A549 (cell line): ENCODE results near the gene POMT2. TPM values are rescaled to one million over a fixed set of nuclear protein-coding genes. Genes with fewer than 3 reads are reported as not detected.

Experiments
- ATAC-seq, 2 experiments: fragments of 200-7000 bp in 1 of 2; fragments of >200 bp in 1 of 2; cut with Nextera tagmentation in 1 of 2; cut with Tn5 transposase in 1 of 2; 3 replicates each; pipeline versions ENCODE4 v1.8.0 to v1.9.1; 2018 to 2020; ENCODE audit warnings: mild to moderate bottlenecking in 1 of 2, moderate library complexity in 1 of 2
- CTCF ChIA-PET: fragments of 300-600 bp; sonication (Branson Sonifier 250); formaldehyde crosslinking; extraction: SDS; loops from one replicate; lab custom pipeline; 2021; ENCODE audit warnings: antibody characterized with exemption, inconsistent platforms; lab: Yijun Ruan, JAX
- POLR2A ChIA-PET: fragments of 350-600 bp; formaldehyde crosslinking; extraction: SDS; loops from one replicate; lab custom pipeline; 2021; ENCODE audit warnings: antibody characterized with exemption, inconsistent platforms; lab: Yijun Ruan, JAX
- DNase-seq, 2 experiments: peaks; one replicate each; pipeline versions ENCODE4 v3.0.0 to v3.0.0-alpha.2; 2011 to 2016; ENCODE audit warnings: low read depth in 1 of 2, low spot score in 1 of 2
- FAIRE-seq: peaks from 2 replicates; lab custom pipeline; 2011; peaks lifted over from hg19 to GRCh38; lab: Jason Lieb, UNC
- H3K27ac ChIP-seq, 2 experiments: fragments of >200 bp; sonication (Bioruptor Twin); formaldehyde crosslinking; 3 replicates each; pipeline ENCODE4 v1.5.1; 2016 to 2017
- H3K4me1 ChIP-seq: fragments of >200 bp; sonication (Bioruptor Twin); formaldehyde crosslinking; 3 replicates; pipeline ENCODE4 v1.6.1; 2016
- H3K4me2 ChIP-seq: fragments of >200 bp; sonication (Bioruptor Twin); formaldehyde crosslinking; 3 replicates; pipeline ENCODE4 v1.6.1; 2016
- H3K4me3 ChIP-seq: fragments of >200 bp; sonication (Bioruptor Twin); formaldehyde crosslinking; 3 replicates; pipeline ENCODE4 v1.5.1; 2016
- H3K9me3 ChIP-seq: fragments of >200 bp; sonication (Bioruptor Twin); formaldehyde crosslinking; 3 replicates; pipeline ENCODE4 v1.6.1; 2016
- CBX2 ChIP-seq: fragments of 200-600 bp; sonication (generic); IDR thresholded peaks from 2 replicates; pipeline ENCODE4 v1.6.1; 2016; ENCODE audit warnings: low read depth, mild to moderate bottlenecking, borderline replicate concordance
- CBX8 ChIP-seq: fragments of 200-600 bp; sonication (generic); IDR thresholded peaks from 2 replicates; pipeline ENCODE4 v1.6.1; 2016
- CEBPB ChIP-seq, 2 experiments: fragments of >200 bp in 1 of 2; sonication (Bioruptor Twin) in 1 of 2; formaldehyde crosslinking in 1 of 2; IDR thresholded peaks; 2 replicates each; pipeline ENCODE4 v1.6.1; 2012 to 2016
- CHD2 ChIP-seq: fragments of 150-350 bp; IDR thresholded peaks from 2 replicates; pipeline ENCODE4 v1.6.1; 2014; ENCODE audit warnings: low read length; ENCODE audit not compliant: partially characterized antibody
- CTCF ChIP-seq: fragments of >200 bp; sonication (Bioruptor Twin); formaldehyde crosslinking; IDR thresholded peaks from 3 replicates; pipeline ENCODE4 v1.5.1; 2016
- ELK1 ChIP-seq: fragments of 150-350 bp; IDR thresholded peaks from 2 replicates; pipeline ENCODE4 v1.6.1; 2014; ENCODE audit warnings: low read depth, mild to moderate bottlenecking, low read length
- FOSL2 ChIP-seq, 2 experiments: fragments of 450-650 bp in 1 of 2; fragments of >200 bp in 1 of 2; sonication (Bioruptor Twin) in 1 of 2; formaldehyde crosslinking; IDR thresholded peaks; 2 replicates each; pipeline versions ENCODE4 v1.5.0 to v1.6.1; 2016 to 2020; ENCODE audit warnings: mild to moderate bottlenecking in 1 of 2, moderate library complexity in 1 of 2
- GATA3 ChIP-seq: IDR thresholded peaks from 2 replicates; pipeline ENCODE4 v1.6.1; 2012; ENCODE audit warnings: borderline replicate concordance
- HEYL ChIP-seq: fragments of 250-450 bp; sonication (Bioruptor Pico); IDR thresholded peaks from 2 replicates; pipeline ENCODE4 v1.8.0; 2021; ENCODE audit warnings: mild to moderate bottlenecking, moderate library complexity
- HOXB13 ChIP-seq: fragments of 250-450 bp; sonication (Bioruptor Pico); IDR thresholded peaks from 2 replicates; pipeline ENCODE4 v1.5.0; 2020; ENCODE audit warnings: low read depth, mild to moderate bottlenecking, moderate library complexity
- KDM1A ChIP-seq: fragments of 200-600 bp; sonication (generic); IDR thresholded peaks from 2 replicates; pipeline ENCODE4 v1.6.1; 2016; ENCODE audit warnings: low read depth, mild to moderate bottlenecking
- KDM5A ChIP-seq: fragments of 200-600 bp; sonication (generic); IDR thresholded peaks from 2 replicates; pipeline ENCODE4 v1.6.1; 2016; ENCODE audit warnings: antibody characterized with exemption, mild to moderate bottlenecking
- MAFK ChIP-seq: fragments of 450-650 bp; IDR thresholded peaks from 2 replicates; pipeline ENCODE4 v1.6.1; 2014; ENCODE audit not compliant: partially characterized antibody
- MAZ ChIP-seq: fragments of 150-350 bp; IDR thresholded peaks from 2 replicates; pipeline ENCODE4 v1.6.1; 2014; ENCODE audit warnings: antibody characterized with exemption, low read depth, low read length, borderline replicate concordance
- MYC ChIP-seq: IDR thresholded peaks from 2 replicates; pipeline ENCODE4 v1.6.1; 2012; ENCODE audit warnings: mild to moderate bottlenecking, inconsistent platforms, low read length, improper control_type of control experiment, borderline replicate concordance
- NPAS2 ChIP-seq: fragments of 250-450 bp; sonication (Bioruptor Pico); IDR thresholded peaks from 2 replicates; pipeline ENCODE4 v1.8.0; 2022; ENCODE audit warnings: mild to moderate bottlenecking, moderate library complexity, borderline replicate concordance
- NR3C1 ChIP-seq: fragments of >200 bp; sonication (Bioruptor Twin); formaldehyde crosslinking; IDR thresholded peaks from 3 replicates; pipeline ENCODE4 v1.6.1; 2017
- PBX3 ChIP-seq: IDR thresholded peaks from 2 replicates; pipeline ENCODE4 v1.6.1; 2012
- PHF8 ChIP-seq: fragments of 200-600 bp; sonication (generic); IDR thresholded peaks from 2 replicates; pipeline ENCODE4 v1.6.1; 2016; ENCODE audit warnings: low read depth, mild to moderate bottlenecking, antibody characterized with exemption, moderate library complexity, borderline replicate concordance
- POLR2A ChIP-seq: IDR thresholded peaks from 2 replicates; pipeline ENCODE4 v1.6.1; 2012; ENCODE audit warnings: mild to moderate bottlenecking, low read length
- RARB ChIP-seq: fragments of 250-450 bp; sonication (Bioruptor Pico); IDR thresholded peaks from 2 replicates; pipeline ENCODE4 v1.8.0; 2021; ENCODE audit warnings: mild to moderate bottlenecking, moderate library complexity
- RCOR1 ChIP-seq: fragments of 150-350 bp; IDR thresholded peaks from 2 replicates; pipeline ENCODE4 v1.6.1; 2014; ENCODE audit warnings: antibody characterized with exemption, low read length, low read depth
- SMC3 ChIP-seq: fragments of >200 bp; sonication (Bioruptor Twin); formaldehyde crosslinking; IDR thresholded peaks from 3 replicates; pipeline ENCODE4 v1.6.1; 2018; ENCODE audit warnings: inconsistent platforms
- SREBF2 ChIP-seq: fragments of 450-650 bp; IDR thresholded peaks from 2 replicates; pipeline ENCODE4 v1.6.1; 2014; ENCODE audit warnings: mild to moderate bottlenecking, moderate library complexity
- TP53 ChIP-seq: fragments of 250-450 bp; sonication (Bioruptor Pico); IDR thresholded peaks from 2 replicates; pipeline ENCODE4 v1.5.0; 2021; ENCODE audit warnings: mild to moderate bottlenecking, moderate library complexity
- USF2 ChIP-seq: fragments of 450-650 bp; IDR thresholded peaks from 2 replicates; pipeline ENCODE4 v1.6.1; 2014; ENCODE audit warnings: antibody characterized with exemption
- ZC3H11A ChIP-seq: fragments of 450-650 bp; IDR thresholded peaks from 2 replicates; pipeline ENCODE4 v1.6.1; 2014; ENCODE audit warnings: antibody characterized with exemption, mild to moderate bottlenecking
- ZFP36 ChIP-seq: fragments of 450-650 bp; IDR thresholded peaks from 2 replicates; pipeline ENCODE4 v1.6.1; 2014; ENCODE audit warnings: borderline replicate concordance; ENCODE audit not compliant: partially characterized antibody
- WGBS: methylation state at CpG from one replicate; pipeline ENCODE4 v1.1.6; 2017; ENCODE audit errors: missing lambda C conversion rate; 5-methylcytosine and 5-hydroxymethylcytosine counted together
- polyA plus RNA-seq, 4 experiments: library from polyadenylated mRNA; depleted of rRNA in 3 of 4; stranded (reverse); fragments of >200 nt; fragmentation: RNase III in 1 of 4; extraction: RNeasy Plus Mini Kit Qiagen cat#74134 plus additional on column Dnase treatment in 1 of 4; gene quantifications; 2 replicates in 3 of 4; 3 replicates in 1 of 4; pipeline ENCODE4 v1.2.3, GENCODE V29; 2011 to 2017
- TF ChIP-seq, protein P1 (sequence below): IDR thresholded peaks from 2 replicates; pipeline ENCODE4 v1.6.1; 2012; ENCODE audit warnings: low read depth, borderline replicate concordance
- TF ChIP-seq, protein P2 (sequence below): fragments of 250-450 bp; sonication (Bioruptor Pico); IDR thresholded peaks from 2 replicates; pipeline ENCODE4 v1.5.0; 2020; ENCODE audit warnings: low read depth, mild to moderate bottlenecking, moderate library complexity
- TF ChIP-seq, protein P3 (sequence below): fragments of 250-450 bp; sonication (Bioruptor Pico); IDR thresholded peaks from 2 replicates; pipeline ENCODE4 v1.5.0; 2021; ENCODE audit warnings: mild to moderate bottlenecking, moderate library complexity, borderline replicate concordance

The POMT2 gene
- polyA plus RNA-seq, 2 of the 4 experiments (the other 2 are of a cell fraction): 27.1 to 38.7 TPM

DNA sequence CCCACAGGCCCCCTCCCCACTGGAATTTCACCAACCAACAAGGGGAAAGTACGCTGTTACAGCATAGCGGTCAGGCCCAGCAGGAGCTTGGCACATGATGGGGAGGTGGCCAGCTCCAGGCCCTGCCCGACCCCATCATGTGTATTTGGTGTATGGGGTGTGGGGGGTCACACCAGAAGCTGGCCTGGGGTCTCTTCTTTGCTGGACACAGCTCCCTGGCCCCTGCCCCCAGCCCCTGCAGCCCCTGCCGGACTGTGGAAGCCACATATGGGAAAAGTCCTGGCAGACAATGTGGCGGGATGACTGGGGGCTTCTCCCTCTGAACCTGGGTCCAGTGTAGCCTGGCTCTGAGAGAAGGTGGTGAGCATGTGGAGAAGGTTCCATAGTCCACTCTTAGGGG, 62.1 kb downstream of the POMT2 start:
- DNase-seq: no peak
- ChIA-PET POLR2A (no interaction called here), CTCF (interaction anchor here (1.0 kb wide), 1 partner anchor 16 kb away, joined by 3 read pairs; no protein-coding TSS in a partner anchor)
- FAIRE-seq: no peak
- Histone ChIP-seq H3K4me3 (no peak overlapping the region), H3K27ac (no peak overlapping the region), H3K4me1 (no peaks in the 10 kb centered on the region)
- 83% methylated on average over 3 of the region's 5 CpGs for WGBS
- TF ChIP-seq SREBF2: no peak
- TF ChIP-seq SMC3: no peak
- TF ChIP-seq RCOR1: no peak
- no peak for TF ChIP-seq ZFP36
- TF ChIP-seq, protein P1, sequence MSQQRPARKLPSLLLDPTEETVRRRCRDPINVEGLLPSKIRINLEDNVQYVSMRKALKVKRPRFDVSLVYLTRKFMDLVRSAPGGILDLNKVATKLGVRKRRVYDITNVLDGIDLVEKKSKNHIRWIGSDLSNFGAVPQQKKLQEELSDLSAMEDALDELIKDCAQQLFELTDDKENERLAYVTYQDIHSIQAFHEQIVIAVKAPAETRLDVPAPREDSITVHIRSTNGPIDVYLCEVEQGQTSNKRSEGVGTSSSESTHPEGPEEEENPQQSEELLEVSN: no peak
- no peak for TF ChIP-seq NR3C1
- no peak for TF ChIP-seq ELK1
- no peak for TF ChIP-seq USF2
- TF ChIP-seq MAZ: no peak
- no peak for TF ChIP-seq CHD2
- no peak for TF ChIP-seq GATA3
- TF ChIP-seq KDM1A: no peak
- TF ChIP-seq, protein P2, sequence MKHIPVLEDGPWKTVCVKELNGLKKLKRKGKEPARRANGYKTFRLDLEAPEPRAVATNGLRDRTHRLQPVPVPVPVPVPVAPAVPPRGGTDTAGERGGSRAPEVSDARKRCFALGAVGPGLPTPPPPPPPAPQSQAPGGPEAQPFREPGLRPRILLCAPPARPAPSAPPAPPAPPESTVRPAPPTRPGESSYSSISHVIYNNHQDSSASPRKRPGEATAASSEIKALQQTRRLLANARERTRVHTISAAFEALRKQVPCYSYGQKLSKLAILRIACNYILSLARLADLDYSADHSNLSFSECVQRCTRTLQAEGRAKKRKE (CRISPR knock-in tag): no peak
- TF ChIP-seq FOSL2 (IDR thresholded peaks at IDR 0.05): no peak
- no peak for TF ChIP-seq FOSL2 (CRISPR knock-in tag; IDR thresholded peaks at IDR 0.05)
- no peak for TF ChIP-seq RARB (CRISPR knock-in tag)
- no peak for TF ChIP-seq HEYL (CRISPR knock-in tag)
- TF ChIP-seq MYC: no peak
- TF ChIP-seq CEBPB (IDR thresholded peaks at IDR 0.05): no peak
- TF ChIP-seq POLR2A: no peak
- TF ChIP-seq, all 56 proteins: peak for 0
- H3K9me3 ChIP-seq: no peaks in the 10 kb centered on the region
- ATAC-seq: no peak
- no peak overlapping the region for H3K4me2 ChIP-seq

DNA sequence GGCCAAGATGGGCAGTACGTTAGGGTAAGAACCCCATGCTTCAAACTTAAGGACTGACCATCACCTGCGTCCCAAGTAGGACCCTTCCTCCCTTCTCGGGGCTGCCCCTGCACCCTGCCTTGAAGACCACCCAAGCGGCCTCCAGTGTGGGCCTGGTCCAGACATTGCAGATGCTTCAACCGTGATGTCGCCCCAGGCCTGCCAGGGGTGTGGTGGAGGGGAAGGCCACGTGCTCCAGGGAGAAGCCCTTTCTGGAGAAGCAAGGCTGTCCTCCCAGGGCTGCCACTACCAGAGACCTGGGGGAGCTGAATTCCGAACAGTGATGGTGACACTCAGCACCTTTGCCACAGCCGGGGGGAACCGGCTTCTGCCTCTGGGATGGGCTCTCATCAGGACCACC, 63.0 kb downstream of the POMT2 start:
- Histone ChIP-seq H3K4me3 (no peak overlapping the region), H3K9me3 (no peaks in the 10 kb centered on the region), H3K27ac (no peak overlapping the region), H3K4me2 (no peak overlapping the region), H3K4me1 (no peaks in the 10 kb centered on the region)
- WGBS: 64% methylated on average over 10 of the region's 10 CpGs
- no peak for DNase-seq
- ChIA-PET CTCF (interaction anchor here (0.7 to 1.0 kb wide), 2 partner anchors 11 to 68 kb away, joined by 3 read pairs; no protein-coding TSS in a partner anchor), POLR2A (no interaction called here)
- ATAC-seq: no peak
- no peak for FAIRE-seq
- TF ChIP-seq CTCF (no peak), MAZ (no peak), CBX2 (no peak), NR3C1 (no peak), PBX3 (no peak), RCOR1 (no peak), ZC3H11A (no peak), HOXB13 (no peak), KDM5A (no peak), FOSL2 (IDR thresholded peaks at IDR 0.05) (no peak), FOSL2 (CRISPR knock-in tag; IDR thresholded peaks at IDR 0.05) (no peak), MAFK (no peak), SREBF2 (no peak), CBX8 (no peak), PHF8 (no peak), TP53 (no peak), NPAS2 (CRISPR knock-in tag) (no peak)
- TF ChIP-seq, protein P3, sequence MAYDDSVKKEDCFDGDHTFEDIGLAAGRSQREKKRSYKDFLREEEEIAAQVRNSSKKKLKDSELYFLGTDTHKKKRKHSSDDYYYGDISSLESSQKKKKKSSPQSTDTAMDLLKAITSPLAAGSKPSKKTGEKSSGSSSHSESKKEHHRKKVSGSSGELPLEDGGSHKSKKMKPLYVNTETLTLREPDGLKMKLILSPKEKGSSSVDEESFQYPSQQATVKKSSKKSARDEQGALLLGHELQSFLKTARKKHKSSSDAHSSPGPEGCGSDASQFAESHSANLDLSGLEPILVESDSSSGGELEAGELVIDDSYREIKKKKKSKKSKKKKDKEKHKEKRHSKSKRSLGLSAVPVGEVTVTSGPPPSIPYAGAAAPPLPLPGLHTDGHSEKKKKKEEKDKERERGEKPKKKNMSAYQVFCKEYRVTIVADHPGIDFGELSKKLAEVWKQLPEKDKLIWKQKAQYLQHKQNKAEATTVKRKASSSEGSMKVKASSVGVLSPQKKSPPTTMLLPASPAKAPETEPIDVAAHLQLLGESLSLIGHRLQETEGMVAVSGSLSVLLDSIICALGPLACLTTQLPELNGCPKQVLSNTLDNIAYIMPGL (CRISPR knock-in tag): no peak
